IPS-20b (cell line): Measurements from ENCODE around the gene ATP5F1E.

Experiments
- H3K27ac ChIP-seq: one replicate; pipeline ENCODE4 v1.5.1; 2013; ENCODE audit warnings: low read length
- H3K27me3 ChIP-seq: 2 replicates; pipeline ENCODE4 v1.6.1; 2013; ENCODE audit warnings: mild to moderate bottlenecking, low read length, inconsistent platforms; ENCODE audit not compliant: insufficient read depth
- H3K36me3 ChIP-seq: 2 replicates; pipeline ENCODE4 v1.6.1; 2013; ENCODE audit warnings: low read depth, mild to moderate bottlenecking, inconsistent platforms, low read length, moderate library complexity; ENCODE audit not compliant: insufficient read depth
- H3K4me1 ChIP-seq: 2 replicates; pipeline ENCODE4 v1.6.1; 2013; ENCODE audit warnings: mild to moderate bottlenecking, control low read depth, inconsistent platforms, low read length, moderate library complexity; ENCODE audit not compliant: insufficient read depth
- H3K4me3 ChIP-seq: 2 replicates; pipeline ENCODE4 v1.5.1; 2013; ENCODE audit warnings: mild to moderate bottlenecking, low read length, inconsistent platforms
- H3K9ac ChIP-seq: 2 replicates; pipeline ENCODE4 v1.6.1; 2013; ENCODE audit warnings: low read depth, mild to moderate bottlenecking, inconsistent platforms, low read length, moderate library complexity
- H3K9me3 ChIP-seq: 2 replicates; pipeline ENCODE4 v1.6.1; 2013; ENCODE audit warnings: mild to moderate bottlenecking, low read depth, low read length, inconsistent platforms; ENCODE audit not compliant: insufficient read depth

Gene ATP5F1E

DNA sequence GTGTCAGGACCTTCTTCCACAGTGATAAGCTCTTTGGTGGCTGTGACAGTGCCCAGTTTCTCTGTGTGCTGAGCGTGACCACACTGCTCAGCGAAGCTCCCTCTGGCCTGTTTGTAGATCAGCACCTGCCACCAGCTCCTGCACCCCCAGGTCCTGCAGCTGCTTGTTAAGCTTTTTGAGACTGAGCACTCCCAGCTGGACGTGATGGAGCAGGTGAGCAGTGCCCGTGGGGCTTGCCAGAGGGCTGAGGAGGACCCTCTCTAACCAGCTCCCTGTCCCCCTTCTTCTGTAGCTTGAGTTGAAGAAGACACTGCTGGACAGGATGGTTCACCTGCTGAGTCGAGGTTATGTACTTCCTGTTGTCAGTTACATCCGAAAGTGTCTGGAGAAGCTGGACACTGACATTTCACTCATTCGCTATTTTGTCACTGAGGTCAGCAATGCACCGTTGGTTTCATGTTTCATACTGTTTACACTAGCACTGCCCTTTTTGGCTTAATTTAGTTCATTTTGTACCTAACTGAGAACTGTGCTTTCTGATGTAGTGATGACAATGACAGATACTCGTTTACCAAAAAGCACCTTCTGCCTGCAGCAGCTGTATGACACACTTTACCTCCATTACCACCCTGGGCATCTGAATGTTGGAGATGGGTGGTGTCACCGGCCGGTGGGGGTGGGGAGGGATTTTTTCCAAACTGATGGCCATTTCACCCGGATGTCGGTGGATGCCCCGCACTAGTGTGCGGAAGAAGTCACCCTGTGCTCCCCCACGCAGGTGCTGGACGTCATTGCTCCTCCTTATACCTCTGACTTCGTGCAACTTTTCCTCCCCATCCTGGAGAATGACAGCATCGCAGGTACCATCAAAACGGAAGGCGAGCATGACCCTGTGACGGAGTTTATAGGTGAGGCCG, 38.5 kb downstream of the ATP5F1E start:
- peaks cover 90% of the 10 kb centered on the region for H3K36me3 ChIP-seq
- H3K9ac ChIP-seq: no peak overlapping the region
- no peak overlapping the region for H3K4me3 ChIP-seq
- H3K27me3 ChIP-seq: no peaks in the 10 kb centered on the region
- H3K4me1 ChIP-seq: no peaks in the 10 kb centered on the region
- no peaks in the 10 kb centered on the region for H3K9me3 ChIP-seq
- no peak overlapping the region for H3K27ac ChIP-seq

- H3K27ac ChIP-seq: no peak overlapping the region
Observed at GRCh38 chr20:58992911-58993310, 39.2 kb downstream of the ATP5F1E start.

GRCh38 chr20:58991715-58992114, 40.4 kb downstream of the ATP5F1E start:
- H3K9me3 ChIP-seq: no peaks in the 10 kb centered on the region
- H3K9ac ChIP-seq: no peak overlapping the region
- no peak overlapping the region for H3K27ac ChIP-seq
- H3K36me3 ChIP-seq: peaks cover 100% of the 10 kb centered on the region
- no peak overlapping the region for H3K4me3 ChIP-seq
- H3K4me1 ChIP-seq: no peaks in the 10 kb centered on the region
- no peaks in the 10 kb centered on the region for H3K27me3 ChIP-seq

More at GRCh38 chr20:58992911-58993310, 39.2 kb downstream of the ATP5F1E start:
- Histone ChIP-seq H3K36me3 (peaks cover 94% of the 10 kb centered on the region), H3K9me3 (no peaks in the 10 kb centered on the region), H3K27me3 (no peaks in the 10 kb centered on the region), H3K9ac (no peak overlapping the region), H3K4me3 (no peak overlapping the region), H3K4me1 (no peaks in the 10 kb centered on the region)

DNA sequence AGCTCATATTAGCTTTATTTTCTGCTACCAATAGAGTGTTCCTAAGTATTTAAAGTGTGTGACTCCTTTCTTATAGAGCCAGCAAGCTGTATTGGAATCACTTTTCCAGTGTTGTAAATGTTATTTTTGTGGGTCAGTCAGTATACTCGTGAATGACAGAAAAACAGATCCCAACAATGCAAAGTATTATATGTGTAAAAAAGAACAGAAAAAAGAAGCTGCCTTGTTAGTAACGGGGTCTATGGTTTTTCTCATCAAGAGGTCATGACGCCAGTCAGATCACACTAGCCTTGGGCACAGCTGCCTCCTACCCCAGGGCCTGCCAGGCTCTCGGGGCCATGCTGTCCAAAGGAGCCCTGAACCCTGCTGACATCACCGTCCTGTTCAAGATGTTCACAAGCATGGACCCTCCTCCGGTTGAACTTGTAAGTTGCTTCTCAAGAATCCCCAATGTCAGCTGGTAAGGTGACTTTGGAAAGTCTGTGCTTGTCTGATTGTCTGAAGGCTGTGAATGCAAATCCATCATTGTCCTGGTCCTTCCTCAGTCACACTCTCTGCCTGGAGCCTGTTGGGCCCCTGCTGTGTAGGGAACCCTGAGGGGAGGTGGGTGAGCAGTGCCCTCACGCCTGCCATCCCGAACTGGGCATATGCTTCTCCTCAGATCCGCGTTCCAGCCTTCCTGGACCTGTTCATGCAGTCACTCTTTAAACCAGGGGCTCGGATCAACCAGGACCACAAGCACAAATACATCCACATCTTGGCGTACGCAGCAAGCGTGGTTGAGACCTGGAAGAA, 41.3 kb downstream of the ATP5F1E start:
- H3K4me1 ChIP-seq: no peaks in the 10 kb centered on the region
- no peaks in the 10 kb centered on the region for H3K9me3 ChIP-seq
- no peaks in the 10 kb centered on the region for H3K27me3 ChIP-seq
- peaks cover 100% of the 10 kb centered on the region for H3K36me3 ChIP-seq
- H3K4me3 ChIP-seq: no peak overlapping the region
- H3K27ac ChIP-seq: no peak overlapping the region
- H3K9ac ChIP-seq: no peak overlapping the region

- Histone ChIP-seq H3K4me1 (peaks cover 4% of the 10 kb centered on the region), H3K9ac (no peak overlapping the region), H3K4me3 (no peak overlapping the region), H3K27ac (no peak overlapping the region), H3K27me3 (no peaks in the 10 kb centered on the region), H3K36me3 (peaks cover 85% of the 10 kb centered on the region), H3K9me3 (no peaks in the 10 kb centered on the region)
Observed at GRCh38 chr20:58989196-58989595, 42.9 kb downstream of the ATP5F1E start.

GRCh38 chr20:58988565-58988882, 43.6 kb downstream of the ATP5F1E start:
- peaks cover 78% of the 10 kb centered on the region for H3K36me3 ChIP-seq
- no peaks in the 10 kb centered on the region for H3K27me3 ChIP-seq
- no peak overlapping the region for H3K27ac ChIP-seq
- peaks cover 8% of the 10 kb centered on the region for H3K4me1 ChIP-seq
- no peak overlapping the region for H3K4me3 ChIP-seq
- H3K9me3 ChIP-seq: no peaks in the 10 kb centered on the region
- H3K9ac ChIP-seq: no peak overlapping the region

GRCh38 chr20:58987790-58988564, 44.2 kb downstream of the ATP5F1E start:
- H3K4me3 ChIP-seq: no peak overlapping the region
- peaks cover 72% of the 10 kb centered on the region for H3K36me3 ChIP-seq
- H3K9ac ChIP-seq: no peak overlapping the region
- H3K27ac ChIP-seq: no peak overlapping the region
- peaks cover 8% of the 10 kb centered on the region for H3K4me1 ChIP-seq
- no peaks in the 10 kb centered on the region for H3K27me3 ChIP-seq
- H3K9me3 ChIP-seq: no peaks in the 10 kb centered on the region

DNA sequence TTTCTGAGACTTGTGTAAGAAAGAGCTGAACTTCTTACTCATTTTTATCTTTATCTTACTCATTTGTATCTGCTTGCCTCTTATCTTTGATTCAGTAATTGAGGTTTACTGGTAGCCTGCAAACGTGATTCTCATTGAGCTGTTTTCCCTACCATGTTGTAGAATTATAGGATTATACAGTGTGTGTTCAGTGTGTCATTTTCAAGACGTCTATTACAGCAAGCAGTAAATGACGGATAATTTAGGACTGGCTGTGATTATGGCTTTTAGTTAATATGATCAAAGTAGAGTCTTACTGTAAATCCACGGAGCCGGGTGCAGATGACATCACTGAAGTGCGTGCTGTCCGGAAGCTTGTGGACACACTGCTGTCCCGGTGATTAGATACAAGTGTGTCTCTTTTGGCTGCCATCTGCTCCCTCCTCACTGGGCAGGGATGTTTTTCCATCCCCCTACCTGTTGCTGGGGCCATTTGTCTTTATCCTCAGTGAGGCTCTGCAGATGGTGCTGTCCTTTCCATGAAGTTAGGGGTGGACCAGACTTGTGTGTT, 45.1 kb downstream of the ATP5F1E start:
- peaks cover 63% of the 10 kb centered on the region for H3K36me3 ChIP-seq
- no peak overlapping the region for H3K9ac ChIP-seq
- H3K27ac ChIP-seq: no peak overlapping the region
- no peak overlapping the region for H3K4me3 ChIP-seq
- peaks cover 8% of the 10 kb centered on the region for H3K4me1 ChIP-seq
- H3K9me3 ChIP-seq: no peaks in the 10 kb centered on the region
- H3K27me3 ChIP-seq: no peaks in the 10 kb centered on the region

- Histone ChIP-seq H3K27me3 (no peaks in the 10 kb centered on the region), H3K9ac (no peak overlapping the region), H3K36me3 (peaks cover 57% of the 10 kb centered on the region), H3K9me3 (no peaks in the 10 kb centered on the region), H3K4me3 (no peak overlapping the region), H3K4me1 (peaks cover 8% of the 10 kb centered on the region), H3K27ac (no peak overlapping the region)
Observed at GRCh38 chr20:58986286-58986967, 45.7 kb downstream of the ATP5F1E start.

DNA sequence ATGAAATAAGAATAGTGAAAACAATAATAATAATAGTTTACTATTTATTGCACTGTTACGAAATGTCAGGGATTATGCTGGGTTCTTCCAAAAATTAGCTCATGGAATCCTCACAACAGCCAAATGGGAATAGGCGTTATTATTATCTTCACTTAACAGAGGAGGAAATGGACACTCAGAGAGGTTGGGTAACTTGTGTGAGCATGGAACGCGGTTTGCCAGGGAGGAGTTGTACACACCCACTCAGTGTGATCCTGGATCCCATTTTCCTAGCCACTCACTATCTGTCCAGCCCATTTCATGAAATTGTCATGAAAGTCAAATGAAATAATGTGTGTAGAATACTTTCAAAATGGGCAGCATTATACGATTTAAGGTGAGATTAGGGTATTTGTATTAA, 46.5 kb downstream of the ATP5F1E start:
- H3K4me1 ChIP-seq: peaks cover 8% of the 10 kb centered on the region
- peaks cover 49% of the 10 kb centered on the region for H3K36me3 ChIP-seq
- H3K27ac ChIP-seq: no peak overlapping the region
- no peak overlapping the region for H3K4me3 ChIP-seq
- H3K9ac ChIP-seq: no peak overlapping the region
- H3K9me3 ChIP-seq: no peaks in the 10 kb centered on the region
- no peaks in the 10 kb centered on the region for H3K27me3 ChIP-seq

GRCh38 chr20:58984691-58985090, 47.4 kb downstream of the ATP5F1E start:
- no peak overlapping the region for H3K9ac ChIP-seq
- peaks cover 40% of the 10 kb centered on the region for H3K36me3 ChIP-seq
- H3K9me3 ChIP-seq: no peaks in the 10 kb centered on the region
- no peak overlapping the region for H3K27ac ChIP-seq
- no peaks in the 10 kb centered on the region; the same call in 1 of the 2 replicates for H3K27me3 ChIP-seq
- peaks cover 8% of the 10 kb centered on the region for H3K4me1 ChIP-seq
- no peak overlapping the region for H3K4me3 ChIP-seq
